Activated T-helper 1 cell treated with anti-CD3 and anti-CD28 coated beads, Interleukin-12 subunit alpha, Interleukin-12 subunit beta, Interleukin-2, Interleukin-4 antibody, amounts not matched to agents 30 ng/mL and 10 ng/mL and 1 ng/mL, durations not matched to agents 14 hours and 24 hours and 36 hours (primary cell): ENCODE data around the gene POU2AF2. TPM values are rescaled to one million over a fixed set of nuclear protein-coding genes. Genes with fewer than 3 reads are reported as not detected.

ENCODE experiments used
- DNase-seq: peaks from one replicate; pipeline ENCODE4 v3.0.0; 2021; ENCODE audit warnings: low spot score
- H3K27ac Mint-ChIP-seq: one replicate; pipeline ENCODE4 v1.8.0; 2021; ENCODE audit warnings: mild to moderate bottlenecking, mixed read lengths
- H3K27me3 Mint-ChIP-seq: one replicate; pipeline ENCODE4 v1.8.0; 2022; ENCODE audit warnings: mild to moderate bottlenecking, moderate library complexity, mixed read lengths; ENCODE audit not compliant: insufficient read depth
- H3K36me3 Mint-ChIP-seq: one replicate; pipeline ENCODE4 v1.8.0; 2021; ENCODE audit warnings: low read depth, mixed read lengths
- H3K4me1 Mint-ChIP-seq: one replicate; pipeline ENCODE4 v1.8.0; 2021; ENCODE audit warnings: low read depth, mixed read lengths
- H3K4me3 Mint-ChIP-seq: one replicate; pipeline ENCODE4 v1.8.0; 2021; ENCODE audit warnings: mild to moderate bottlenecking, moderate library complexity, mixed read lengths
- H3K9me3 Mint-ChIP-seq: one replicate; pipeline ENCODE4 v1.8.0; 2021; ENCODE audit warnings: mixed read lengths
- intact Hi-C: fragments of 100-400 bp; cut with micrococcal nuclease; formaldehyde crosslinking; loops from one replicate; pipeline ENCODE4 v1.15.1; 2024
- total RNA-seq: library from RNA; stranded (reverse); gene quantifications from 2 replicates; pipeline ENCODE4 v1.2.3, GENCODE V29; 2022

The POU2AF2 gene
- total RNA-seq, 1 donor from 2014 or later, result not detected

- no peak overlapping the region for H3K27ac Mint-ChIP-seq
- H3K9me3 Mint-ChIP-seq, result no peaks in the 10 kb centered on the region
- no peak for DNase-seq
- intact Hi-C loops, result no loop called here
- no peaks in the 10 kb centered on the region for H3K4me1 Mint-ChIP-seq
- H3K4me3 Mint-ChIP-seq, result no peak overlapping the region
- H3K36me3 Mint-ChIP-seq, result no peaks in the 10 kb centered on the region
- H3K27me3 Mint-ChIP-seq, result no peaks in the 10 kb centered on the region
Measured at GRCh38 chr11:111330234-111330893, 84.8 kb downstream of the POU2AF2 start.

- no peak overlapping the region for H3K27ac Mint-ChIP-seq
- H3K36me3 Mint-ChIP-seq, result no peaks in the 10 kb centered on the region
- DNase-seq, result no peak
- peaks cover 6% of the 10 kb centered on the region for H3K27me3 Mint-ChIP-seq
- H3K4me1 Mint-ChIP-seq, result no peaks in the 10 kb centered on the region
- intact Hi-C loops, result no loop called here
- H3K4me3 Mint-ChIP-seq, result no peak overlapping the region
- H3K9me3 Mint-ChIP-seq, result no peaks in the 10 kb centered on the region
Measured at GRCh38 chr11:111331711-111332479, 86.4 kb downstream of the POU2AF2 start.

DNA sequence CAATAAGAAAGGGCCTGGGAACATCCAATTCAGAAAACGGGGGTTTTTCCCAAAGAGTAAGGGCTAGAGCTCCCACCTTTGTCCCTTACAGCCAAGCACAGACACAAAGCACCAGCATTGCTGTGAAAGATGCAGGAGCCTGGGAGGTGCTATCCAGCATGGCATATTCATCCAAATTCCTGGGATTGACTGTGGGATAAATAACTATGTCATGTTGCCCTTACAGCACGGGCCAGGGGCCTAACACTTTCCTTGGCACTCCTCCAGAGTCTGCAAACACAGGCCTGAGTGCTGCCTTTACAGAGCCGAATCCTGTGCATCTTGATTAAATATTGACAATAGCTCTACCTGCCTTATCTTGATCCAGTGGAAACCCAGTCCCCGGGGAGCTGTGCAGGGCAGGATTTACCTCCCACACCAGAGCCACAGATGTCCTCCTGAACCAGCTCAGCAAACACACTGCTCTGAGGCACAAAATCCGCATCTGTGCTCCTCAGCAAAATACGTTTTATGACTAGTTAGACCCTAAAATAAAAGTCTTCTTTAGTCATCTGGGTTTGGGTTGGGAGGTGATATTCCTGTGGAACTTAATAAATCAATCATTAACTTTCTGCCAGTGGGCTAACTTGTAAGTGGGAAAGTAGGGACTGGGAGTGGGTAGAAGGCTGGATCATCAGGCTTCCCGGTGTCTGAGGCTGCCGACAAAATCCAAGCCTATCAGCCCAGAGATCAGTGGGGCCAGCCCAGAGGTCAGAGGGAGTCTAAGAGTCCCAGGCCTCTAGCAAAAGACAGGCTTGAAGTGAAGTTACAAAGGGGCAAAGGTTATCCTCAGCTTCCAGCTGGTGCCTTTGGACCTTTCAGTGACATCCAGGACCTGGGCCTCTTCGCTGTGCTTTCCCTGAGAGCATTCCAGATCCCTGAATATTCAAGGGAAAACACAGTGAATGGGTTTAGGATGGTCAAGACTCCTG, 89.3 kb downstream of the POU2AF2 start:
- H3K9me3 Mint-ChIP-seq, result peaks cover 5% of the 10 kb centered on the region
- H3K36me3 Mint-ChIP-seq, result peaks cover 1% of the 10 kb centered on the region
- H3K4me3 Mint-ChIP-seq, result no peak overlapping the region
- no peak overlapping the region for H3K27ac Mint-ChIP-seq
- H3K4me1 Mint-ChIP-seq, result no peaks in the 10 kb centered on the region
- intact Hi-C loops, result no loop called here
- H3K27me3 Mint-ChIP-seq, result peaks cover 7% of the 10 kb centered on the region
- no peak for DNase-seq

DNA sequence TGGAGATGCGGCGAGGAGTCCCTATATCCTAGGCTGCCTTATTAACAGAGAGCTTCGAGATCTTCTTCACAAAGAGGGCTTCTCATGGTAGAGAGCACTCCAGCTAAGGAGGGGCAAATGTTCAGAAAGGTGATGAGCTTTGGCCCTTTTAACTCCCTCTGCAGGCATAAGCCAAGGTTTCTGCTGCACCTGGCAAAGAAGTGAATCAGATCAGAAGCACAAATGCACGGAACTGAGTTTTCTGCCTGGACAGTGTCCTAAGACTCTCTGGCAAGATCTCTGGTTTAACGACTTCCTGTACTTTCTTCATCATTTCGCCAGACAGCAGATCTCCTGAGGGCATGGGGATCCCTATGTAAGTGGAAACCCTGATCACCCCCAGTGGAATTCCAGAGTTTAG, 90.0 kb downstream of the POU2AF2 start:
- intact Hi-C loops, result no loop called here

More for the DNA sequence above, 90.0 kb downstream of the POU2AF2 start:
- Mint-ChIP-seq H3K36me3 (peaks cover 1% of the 10 kb centered on the region), H3K9me3 (peaks cover 12% of the 10 kb centered on the region), H3K27me3 (peaks cover 7% of the 10 kb centered on the region), H3K4me1 (no peaks in the 10 kb centered on the region), H3K4me3 (no peak overlapping the region), H3K27ac (no peak overlapping the region)
- no peak for DNase-seq

Other genes starting within 250 kb of the POU2AF2 start
- gene POU2AF3, start 52.8 kb downstream of the POU2AF2 start, total RNA-seq, result 0.21 and 0.39 TPM in 2 replicates
- gene POU2AF1, start 133.6 kb downstream of the POU2AF2 start, total RNA-seq, result 80.7 and 81.0 TPM in 2 replicates